ENCODE data around the gene ZNF117.
"Not testable (repeated sequence)": the region's sequence is repeated elsewhere in the genome, so short reads cannot be mapped to it uniquely, and the experiment has no call there.

DNA sequence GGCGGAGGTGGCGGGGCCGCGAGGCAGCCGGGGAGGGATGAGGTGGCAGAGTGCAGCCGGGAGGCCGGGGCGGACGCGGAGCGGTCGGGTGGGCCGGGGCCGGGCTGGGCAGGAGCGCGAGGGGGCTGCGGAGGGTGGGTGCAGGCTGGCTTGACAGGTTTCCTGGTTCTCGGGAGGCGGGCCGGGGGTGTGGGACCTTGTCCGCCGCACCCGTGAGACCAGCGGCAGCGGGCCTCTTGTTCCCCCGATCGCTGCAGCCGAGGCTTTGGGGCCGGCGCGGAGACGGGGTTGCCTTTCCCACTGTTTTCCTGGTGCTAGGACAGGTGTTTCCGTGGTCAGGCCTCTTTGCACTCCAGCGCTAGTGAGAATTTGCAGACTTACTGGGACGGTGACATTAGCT lies 47.9 kb upstream of the ZNF117 start:
- TF ChIP-seq, protein P1, sequence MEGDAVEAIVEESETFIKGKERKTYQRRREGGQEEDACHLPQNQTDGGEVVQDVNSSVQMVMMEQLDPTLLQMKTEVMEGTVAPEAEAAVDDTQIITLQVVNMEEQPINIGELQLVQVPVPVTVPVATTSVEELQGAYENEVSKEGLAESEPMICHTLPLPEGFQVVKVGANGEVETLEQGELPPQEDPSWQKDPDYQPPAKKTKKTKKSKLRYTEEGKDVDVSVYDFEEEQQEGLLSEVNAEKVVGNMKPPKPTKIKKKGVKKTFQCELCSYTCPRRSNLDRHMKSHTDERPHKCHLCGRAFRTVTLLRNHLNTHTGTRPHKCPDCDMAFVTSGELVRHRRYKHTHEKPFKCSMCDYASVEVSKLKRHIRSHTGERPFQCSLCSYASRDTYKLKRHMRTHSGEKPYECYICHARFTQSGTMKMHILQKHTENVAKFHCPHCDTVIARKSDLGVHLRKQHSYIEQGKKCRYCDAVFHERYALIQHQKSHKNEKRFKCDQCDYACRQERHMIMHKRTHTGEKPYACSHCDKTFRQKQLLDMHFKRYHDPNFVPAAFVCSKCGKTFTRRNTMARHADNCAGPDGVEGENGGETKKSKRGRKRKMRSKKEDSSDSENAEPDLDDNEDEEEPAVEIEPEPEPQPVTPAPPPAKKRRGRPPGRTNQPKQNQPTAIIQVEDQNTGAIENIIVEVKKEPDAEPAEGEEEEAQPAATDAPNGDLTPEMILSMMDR (conservative IDR thresholded peaks at IDR 0.05 in 1 of 2, IDR thresholded peaks at IDR 0.05 in 1 of 2; ENCODE audit: low read depth in 1 of 2, low read length in 2 of 2), result not testable (repeated sequence)
- TF ChIP-seq EZH2 (IDR thresholded peaks at IDR 0.05; ENCODE audit: low read length, missing control alignments), result not testable (repeated sequence)
